GM18870 (cell line): ENCODE measurements around the gene TMC4.
"Not testable (repeated sequence)": the region's sequence is repeated elsewhere in the genome, so short reads cannot be mapped to it uniquely, and the experiment has no call there.

ENCODE experiments used
- ATAC-seq: cut with Tn5 transposase; IDR thresholded peaks from one replicate; pipeline ENCODE4 v1.9.1; 2021; ENCODE audit warnings: moderate library complexity; ENCODE audit not compliant: unreplicated experiment

Gene TMC4, protein sequence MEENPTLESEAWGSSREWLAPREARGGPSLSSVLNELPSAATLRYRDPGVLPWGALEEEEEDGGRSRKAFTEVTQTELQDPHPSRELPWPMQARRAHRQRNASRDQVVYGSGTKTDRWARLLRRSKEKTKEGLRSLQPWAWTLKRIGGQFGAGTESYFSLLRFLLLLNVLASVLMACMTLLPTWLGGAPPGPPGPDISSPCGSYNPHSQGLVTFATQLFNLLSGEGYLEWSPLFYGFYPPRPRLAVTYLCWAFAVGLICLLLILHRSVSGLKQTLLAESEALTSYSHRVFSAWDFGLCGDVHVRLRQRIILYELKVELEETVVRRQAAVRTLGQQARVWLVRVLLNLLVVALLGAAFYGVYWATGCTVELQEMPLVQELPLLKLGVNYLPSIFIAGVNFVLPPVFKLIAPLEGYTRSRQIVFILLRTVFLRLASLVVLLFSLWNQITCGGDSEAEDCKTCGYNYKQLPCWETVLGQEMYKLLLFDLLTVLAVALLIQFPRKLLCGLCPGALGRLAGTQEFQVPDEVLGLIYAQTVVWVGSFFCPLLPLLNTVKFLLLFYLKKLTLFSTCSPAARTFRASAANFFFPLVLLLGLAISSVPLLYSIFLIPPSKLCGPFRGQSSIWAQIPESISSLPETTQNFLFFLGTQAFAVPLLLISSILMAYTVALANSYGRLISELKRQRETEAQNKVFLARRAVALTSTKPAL

DNA sequence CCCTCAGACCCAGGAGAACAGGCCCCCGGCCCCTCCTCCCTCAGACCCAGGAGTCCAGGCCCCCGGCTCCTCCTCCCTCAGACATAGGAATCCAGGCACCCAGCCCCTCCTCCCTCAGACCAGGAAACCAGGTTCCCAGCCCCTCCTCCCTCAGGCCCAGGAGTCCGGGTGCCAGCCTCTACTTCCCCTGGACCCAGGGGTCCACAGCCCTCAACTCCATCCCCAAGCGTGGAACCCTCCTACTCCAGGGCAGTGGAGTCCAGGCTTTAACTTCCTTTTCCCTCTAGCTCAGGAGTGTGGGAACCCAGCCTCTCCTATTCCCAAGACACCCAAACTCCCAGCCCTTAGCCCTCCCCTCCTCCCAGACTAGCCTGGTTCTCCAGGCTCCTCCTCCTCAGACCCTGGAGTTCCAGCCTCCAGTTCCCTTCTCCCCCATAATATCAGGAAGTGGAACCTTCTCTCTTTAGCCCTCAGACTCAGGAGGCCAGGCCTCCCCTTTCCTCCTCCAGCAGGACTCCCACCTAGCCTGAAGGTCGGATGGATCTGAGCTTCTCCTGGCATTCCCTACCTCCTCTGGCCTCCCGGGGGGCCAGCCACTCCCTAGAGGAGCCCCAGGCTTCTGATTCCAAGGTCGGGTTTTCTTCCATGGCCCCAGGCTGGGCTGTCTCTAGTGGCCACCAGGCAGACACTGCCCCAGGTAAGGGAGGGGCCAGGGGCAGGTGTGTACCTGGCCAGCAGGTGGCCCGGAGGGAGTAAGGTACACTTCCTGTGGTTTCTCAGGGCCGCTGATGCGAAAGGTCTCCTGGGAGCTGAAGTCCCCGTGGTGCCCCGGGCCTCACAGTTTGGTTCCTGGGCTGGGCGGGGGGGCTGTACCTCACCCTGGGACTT is at the start of gene TMC4:
Gene TMC4, minus strand, starts transcription at position 690 of the 888 bp plus-strand sequence. Its CDS starts 43 bp downstream, at position 647.
- ATAC-seq = no peak

GRCh38 chr19:54221947-54222346 is 49.0 kb upstream of the TMC4 start:
- not testable (repeated sequence) for ATAC-seq

DNA sequence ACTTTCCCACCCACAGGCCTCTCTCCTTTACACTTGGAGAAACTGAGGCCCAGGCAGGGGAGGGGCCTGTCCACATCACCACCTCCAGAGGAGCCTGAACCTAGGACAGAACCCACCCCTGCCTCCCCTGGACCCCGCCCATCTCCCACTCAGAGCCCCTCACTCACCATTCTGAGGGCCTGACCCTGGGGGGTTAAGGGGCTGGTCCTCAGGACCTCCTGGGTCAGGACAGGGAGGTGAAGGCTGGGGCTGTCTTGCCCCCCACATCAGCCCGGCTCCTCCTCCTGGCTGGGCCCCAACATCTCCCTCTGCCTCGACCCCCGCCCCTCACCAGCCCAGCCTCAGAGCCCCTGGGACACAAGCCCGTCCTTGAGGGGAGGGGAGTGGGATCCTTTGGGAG is 46.7 kb upstream of the TMC4 start:
- ATAC-seq = not testable (repeated sequence)

DNA sequence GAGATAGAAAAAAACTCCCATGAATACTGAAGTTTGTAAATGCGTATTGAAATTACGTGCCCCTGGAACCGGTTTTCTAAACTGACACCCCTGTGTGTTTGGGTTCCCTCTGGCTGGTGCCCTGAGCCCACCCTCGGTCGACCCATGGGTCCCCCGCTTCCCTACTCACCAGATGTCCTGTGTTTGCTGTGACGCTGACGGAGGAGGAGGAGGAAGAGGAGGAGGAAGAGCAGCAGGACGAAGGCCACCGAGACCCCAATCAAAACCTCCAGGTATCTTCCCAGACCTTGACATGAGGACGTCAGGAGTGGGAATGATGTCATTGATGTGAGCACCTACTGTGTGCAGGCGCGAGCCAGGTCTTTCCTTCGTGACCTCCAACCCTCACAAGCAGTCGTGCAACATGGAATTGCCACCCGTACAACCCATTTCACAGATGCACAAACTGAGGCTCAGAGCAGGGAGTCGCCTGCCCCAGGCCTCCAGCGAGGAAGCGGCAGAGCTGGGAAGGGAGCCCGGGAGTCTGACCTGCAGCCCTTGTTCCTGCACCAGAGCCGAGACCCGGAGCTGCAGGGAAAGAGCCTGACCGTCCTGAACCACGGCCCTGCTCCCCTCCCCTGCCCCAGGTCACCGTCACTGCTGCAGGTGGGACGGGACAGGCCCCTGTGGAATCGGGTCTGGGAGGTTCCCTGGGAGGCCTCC is 46.2 kb upstream of the TMC4 start:
- ATAC-seq = no peak

DNA sequence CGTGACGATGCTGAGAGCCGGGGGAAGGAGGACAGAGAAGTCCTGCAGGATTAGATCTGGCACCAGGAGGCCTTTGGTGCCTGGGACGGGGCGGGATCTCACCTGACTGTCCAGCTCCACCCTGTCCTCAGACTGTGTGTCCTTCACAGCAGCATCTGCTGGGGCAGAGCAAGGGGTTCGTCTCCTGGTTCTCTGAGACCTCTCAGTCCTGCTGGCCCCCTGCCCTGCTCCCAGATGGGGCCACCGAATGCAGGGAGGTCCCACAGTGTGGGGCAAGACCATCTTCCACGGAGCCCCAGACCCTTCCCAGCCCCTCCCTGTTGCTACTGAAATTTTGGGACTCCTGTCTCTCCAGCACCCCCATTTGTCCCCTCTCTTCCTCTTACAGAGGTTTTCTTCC is 45.3 kb upstream of the TMC4 start:
- ATAC-seq = no peak

DNA sequence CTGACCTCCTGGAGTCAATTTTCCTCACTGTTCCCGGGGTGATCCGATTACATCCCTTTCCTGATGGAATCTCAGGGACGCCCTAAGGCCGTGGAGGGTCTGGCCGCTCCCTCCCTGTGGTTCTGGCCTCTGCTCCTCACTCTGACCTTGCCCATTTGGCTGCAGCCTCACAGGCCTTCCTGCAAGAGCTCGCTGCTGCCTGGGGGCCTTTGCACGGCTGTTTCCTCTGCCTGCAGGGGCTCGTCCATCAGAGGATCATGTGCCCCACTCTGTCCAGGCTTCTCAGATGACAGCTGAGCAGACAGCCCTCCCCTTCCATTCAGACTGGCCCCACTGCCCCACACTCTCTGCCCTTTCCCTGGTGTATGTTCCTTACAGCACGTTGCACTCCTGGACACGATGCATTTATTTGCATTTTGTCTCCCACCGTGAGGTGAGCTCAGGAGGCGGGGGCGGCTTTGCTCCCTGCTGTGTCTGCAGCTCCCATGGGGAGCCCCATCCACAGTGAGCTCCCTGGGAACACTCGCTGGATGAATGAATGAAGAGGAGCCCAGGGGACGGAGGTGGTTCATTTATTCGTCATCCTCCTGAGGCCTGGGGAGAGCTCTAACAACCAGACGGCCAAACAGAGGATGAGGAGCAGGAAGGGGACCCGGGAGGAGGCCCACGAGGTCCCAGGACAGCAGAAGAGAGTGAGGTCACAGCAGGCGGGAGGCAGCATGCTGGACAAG is 44.7 kb upstream of the TMC4 start:
- ATAC-seq = not testable (repeated sequence)

GRCh38 chr19:54216869-54217268 is 43.9 kb upstream of the TMC4 start:
- ATAC-seq = no peak

GRCh38 chr19:54214734-54215133 is 41.8 kb upstream of the TMC4 start:
- ATAC-seq = not testable (repeated sequence)

DNA sequence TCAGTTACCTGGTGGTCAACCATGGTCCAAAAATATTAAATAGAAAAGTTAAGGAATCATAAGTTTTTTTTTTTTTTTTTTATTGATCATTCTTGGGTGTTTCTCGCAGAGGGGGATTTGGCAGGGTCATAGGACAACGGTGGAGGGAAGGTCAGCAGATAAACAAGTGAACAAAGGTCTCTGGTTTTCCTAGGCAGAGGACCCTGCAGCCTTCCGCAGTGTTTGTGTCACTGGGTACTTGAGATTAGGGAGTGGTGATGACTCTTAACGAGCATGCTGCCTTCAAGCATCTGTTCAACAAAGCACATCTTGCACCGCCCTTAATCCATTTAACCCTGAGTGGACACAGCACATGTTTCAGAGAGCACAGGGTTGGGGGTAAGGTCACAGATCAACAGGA is 41.3 kb upstream of the TMC4 start:
- ATAC-seq = not testable (repeated sequence)

DNA sequence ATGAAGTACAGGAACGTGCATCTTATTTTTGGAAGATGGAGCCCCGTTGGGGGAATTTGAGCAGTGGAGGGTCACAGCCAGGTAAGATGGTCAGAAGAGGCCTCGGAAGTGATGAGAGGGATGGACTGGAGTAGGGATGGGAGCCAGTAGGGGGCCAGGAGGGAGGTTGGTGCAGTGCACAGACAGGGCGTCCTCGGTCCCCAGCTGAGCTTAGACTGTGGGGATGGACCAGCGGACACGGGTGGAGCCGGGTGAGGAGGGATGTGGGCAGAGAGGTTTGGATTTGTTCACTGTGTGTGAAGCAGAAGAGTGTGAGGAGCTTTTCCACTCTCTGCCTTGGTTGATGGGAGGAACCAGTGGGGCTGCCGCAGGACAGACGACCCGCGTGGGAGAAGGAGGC is 38.3 kb upstream of the TMC4 start:
- ATAC-seq = no peak

- ATAC-seq = no peak
Observed at GRCh38 chr19:54209811-54210494, 37.0 kb upstream of the TMC4 start.

DNA sequence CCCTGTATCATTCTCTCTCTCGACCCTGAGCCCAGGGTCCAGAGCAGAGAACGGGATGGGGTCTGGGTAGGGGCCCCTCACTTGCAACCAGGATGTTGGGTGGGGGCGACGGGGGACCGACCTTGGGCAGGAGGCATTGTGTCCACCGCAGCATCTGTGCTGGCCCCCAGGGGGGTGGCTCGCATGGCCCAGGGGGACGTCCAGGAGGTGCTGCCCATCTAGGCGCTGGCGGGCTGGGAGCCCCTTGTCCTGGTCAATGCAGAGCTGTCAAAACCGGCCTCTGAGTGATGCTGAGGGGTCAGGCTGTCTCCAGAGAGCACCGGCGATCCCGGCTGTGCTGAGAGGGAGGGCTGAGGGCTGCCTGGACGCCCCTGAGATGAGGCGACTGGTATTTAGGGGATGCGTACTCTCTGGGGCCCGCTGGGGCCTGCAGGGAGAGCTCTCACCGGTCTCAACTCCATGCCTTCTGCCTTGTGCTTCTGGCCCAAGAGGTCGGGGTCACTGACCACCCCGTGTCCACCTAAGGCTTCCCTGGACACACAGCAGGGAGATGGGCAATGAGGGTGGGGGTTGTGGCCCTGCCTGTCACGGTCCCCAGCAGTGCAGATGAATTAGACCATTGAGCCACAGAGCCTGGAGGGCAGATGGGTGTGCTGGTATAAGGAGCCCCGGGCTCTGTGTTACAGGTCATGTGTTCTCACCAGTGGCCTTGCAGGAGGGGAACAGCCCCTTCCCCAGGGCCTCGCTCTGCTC is 36.3 kb upstream of the TMC4 start:
- no peak for ATAC-seq

DNA sequence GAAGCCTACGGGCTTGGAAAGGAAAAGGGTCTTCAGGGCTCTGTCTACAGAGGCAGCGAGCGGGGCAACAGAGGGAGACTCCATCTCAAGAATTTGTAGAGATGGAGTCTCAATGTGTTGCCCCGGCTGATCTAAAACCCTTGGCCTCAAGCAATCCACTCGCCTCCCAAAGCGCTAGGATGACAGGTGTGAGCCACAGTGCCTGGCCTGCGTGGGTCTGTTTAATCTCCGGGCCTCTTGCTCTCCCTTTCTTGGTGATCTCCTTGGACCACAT is 35.8 kb upstream of the TMC4 start:
- ATAC-seq = no peak

- ATAC-seq = no peak
Observed at GRCh38 chr19:54207983-54208783, 35.2 kb upstream of the TMC4 start.

GRCh38 chr19:54207676-54207982 is 34.7 kb upstream of the TMC4 start:
- ATAC-seq = no peak

DNA sequence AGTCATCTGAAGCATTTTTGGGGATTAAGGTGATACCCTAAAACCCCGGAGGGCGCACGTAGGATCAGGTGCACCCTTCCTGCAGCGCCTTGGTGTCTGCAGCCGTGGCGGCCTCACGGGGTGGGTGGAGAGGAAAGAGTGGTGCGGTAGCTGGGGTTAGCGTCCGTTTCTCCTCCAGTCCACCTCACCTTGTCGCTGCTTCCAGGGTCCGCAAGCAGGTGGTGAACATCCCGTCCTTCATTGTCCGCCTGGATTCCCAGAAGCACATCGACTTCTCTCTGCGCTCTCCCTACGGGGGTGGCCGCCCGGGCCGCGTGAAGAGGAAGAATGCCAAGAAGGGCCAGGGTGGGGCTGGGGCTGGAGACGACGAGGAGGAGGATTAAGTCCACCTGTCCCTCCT is 34.2 kb upstream of the TMC4 start:
- ATAC-seq = not testable (repeated sequence)

DNA sequence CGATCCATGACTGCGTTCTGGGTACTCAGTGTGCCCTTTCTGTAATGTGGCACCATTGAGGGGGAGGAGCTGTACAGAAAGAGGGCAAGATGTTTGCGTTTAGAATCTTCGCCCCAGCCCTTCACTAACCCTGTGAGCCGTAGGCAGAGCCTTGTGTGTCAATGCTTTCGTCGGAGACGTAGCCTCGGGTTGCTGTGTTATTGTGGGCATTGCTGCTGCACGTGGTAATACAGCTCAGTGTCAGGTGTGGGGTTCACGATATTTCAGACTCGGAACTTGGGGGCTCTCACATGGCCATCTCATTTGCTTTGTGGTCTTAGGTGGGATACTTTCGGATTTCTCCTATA is 33.8 kb upstream of the TMC4 start:
- ATAC-seq = no peak

DNA sequence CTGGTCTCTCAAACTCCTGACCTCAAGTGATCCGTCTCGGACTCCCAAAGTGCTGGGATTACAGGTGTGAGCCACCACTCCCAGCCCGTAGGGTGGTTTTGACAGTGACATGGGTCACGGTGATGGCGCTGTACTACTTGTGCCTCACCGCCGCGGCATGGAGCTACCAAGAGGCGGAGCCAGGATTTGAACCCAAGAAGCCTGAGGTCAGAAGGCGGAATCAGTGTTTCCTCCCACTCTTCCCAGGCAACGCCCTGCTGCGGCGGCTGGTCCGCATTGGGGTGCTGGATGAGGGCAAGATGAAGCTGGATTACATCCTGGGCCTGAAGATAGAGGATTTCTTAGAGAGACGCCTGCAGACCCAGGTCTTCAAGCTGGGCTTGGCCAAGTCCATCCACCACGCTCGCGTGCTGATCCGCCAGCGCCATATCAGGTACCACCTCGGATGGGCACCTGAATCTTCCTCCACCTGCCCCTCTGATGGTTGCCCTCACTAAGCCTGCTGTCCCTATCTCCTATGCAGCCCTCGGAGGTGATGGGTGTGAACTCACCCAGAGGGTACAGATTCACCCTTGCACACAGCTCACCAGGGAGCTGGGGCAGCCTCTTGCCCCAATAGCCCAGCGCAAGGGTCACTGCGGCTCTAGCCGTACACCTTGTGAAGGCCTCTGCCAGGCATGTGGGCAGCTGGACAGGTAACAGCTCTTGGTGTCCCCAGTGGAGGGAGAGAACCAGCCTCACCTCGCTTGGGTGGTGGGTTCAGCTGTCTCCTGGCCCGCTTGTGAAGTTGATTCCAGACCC is 33.3 kb upstream of the TMC4 start:
- no peak for ATAC-seq
